ENCODE results near the gene TRIM40. TPM values are rescaled to one million over a fixed set of nuclear protein-coding genes. Genes with fewer than 3 reads are reported as not detected.

The TRIM40 gene
- total and polyA plus RNA-seq, 2 of the 13 experiments (the other 11 are each of a cell fraction or from before 2014, with no cell fraction given) = 0.58 TPM; not detected in 1

GRCh38 chr6:30101444-30102413, 34.2 kb upstream of the TRIM40 start (continued):
- TF ChIP-seq SRSF9 (IDR thresholded peaks at IDR 0.05; ENCODE audit: borderline replicate concordance, insufficient read depth, low read depth, low read length, poor library complexity, severe bottlenecking) = no peak
- TF ChIP-seq MYC (CRISPR knock-in tag; IDR thresholded peaks at IDR 0.05; ENCODE audit: borderline replicate concordance) = peak; percentile 60; the same call in 1 of the 2 replicates
- TF ChIP-seq REST (IDR thresholded peaks at IDR 0.05; ENCODE audit: borderline replicate concordance in 1 of 2, low read depth in 1 of 2, low read length in 2 of 2) = peak in 1 of 2 experiments; percentile 75; a peak in 1 of 4 replicates
- TF ChIP-seq RBM22 (optimal IDR thresholded peaks at IDR 0.05; ENCODE audit: low read length) = no peak
- TF ChIP-seq SKI (IDR thresholded peaks at IDR 0.05; ENCODE audit: partially characterized antibody) = no peak
- TF ChIP-seq KLF9 (CRISPR knock-in tag; IDR thresholded peaks at IDR 0.05; ENCODE audit: low read depth) = no peak
- no peak for TF ChIP-seq HNRNPL (IDR thresholded peaks at IDR 0.05; ENCODE audit: low read depth, low read length)
- peak; percentile 76; the same call in 1 of the 2 replicates for TF ChIP-seq ZNF121 (CRISPR knock-in tag; IDR thresholded peaks at IDR 0.05)
- TF ChIP-seq EED (CRISPR knock-in tag; IDR thresholded peaks at IDR 0.05) = no peak
- peak; percentile 74 for TF ChIP-seq ZBTB38 (CRISPR knock-in tag; IDR thresholded peaks at IDR 0.05)
- no peak for TF ChIP-seq NFATC3 (CRISPR knock-in tag; IDR thresholded peaks at IDR 0.05)
- TF ChIP-seq EEA1 (CRISPR knock-in tag; IDR thresholded peaks at IDR 0.05; ENCODE audit: borderline replicate concordance) = no peak
- TF ChIP-seq ZNF766 (CRISPR knock-in tag; IDR thresholded peaks at IDR 0.05; ENCODE audit: borderline replicate concordance) = peak; percentile 71; the same call in 1 of the 2 replicates
- TF ChIP-seq HNRNPK (IDR thresholded peaks at IDR 0.05; ENCODE audit: low read depth, low read length, poor library complexity, severe bottlenecking) = no peak
- TF ChIP-seq ZNF263 (CRISPR knock-in tag; IDR thresholded peaks at IDR 0.05) = no peak
- no peak for TF ChIP-seq ZNF180 (CRISPR knock-in tag; IDR thresholded peaks at IDR 0.05; ENCODE audit: borderline replicate concordance, low read depth)
- peak; percentile 60 for TF ChIP-seq ZNF770 (CRISPR knock-in tag; IDR thresholded peaks at IDR 0.05)
- TF ChIP-seq IKZF1 (IDR thresholded peaks at IDR 0.05) = no peak
- TF ChIP-seq ZNF782 (CRISPR knock-in tag; IDR thresholded peaks at IDR 0.05; ENCODE audit: borderline replicate concordance) = no peak
- TF ChIP-seq ZKSCAN8 (CRISPR knock-in tag; IDR thresholded peaks at IDR 0.05; ENCODE audit: borderline replicate concordance) = peak; percentile 76
- TF ChIP-seq ZNF503 (CRISPR knock-in tag; IDR thresholded peaks at IDR 0.05) = peak; percentile 49; the same call in 1 of the 2 replicates

Data from HepG2 (cell line).